ENCODE measurements around the gene OR8G1.
"Not testable (repeated sequence)": the region's sequence is repeated elsewhere in the genome, so short reads cannot be mapped to it uniquely, and the experiment has no call there.

Gene OR8G1

DNA sequence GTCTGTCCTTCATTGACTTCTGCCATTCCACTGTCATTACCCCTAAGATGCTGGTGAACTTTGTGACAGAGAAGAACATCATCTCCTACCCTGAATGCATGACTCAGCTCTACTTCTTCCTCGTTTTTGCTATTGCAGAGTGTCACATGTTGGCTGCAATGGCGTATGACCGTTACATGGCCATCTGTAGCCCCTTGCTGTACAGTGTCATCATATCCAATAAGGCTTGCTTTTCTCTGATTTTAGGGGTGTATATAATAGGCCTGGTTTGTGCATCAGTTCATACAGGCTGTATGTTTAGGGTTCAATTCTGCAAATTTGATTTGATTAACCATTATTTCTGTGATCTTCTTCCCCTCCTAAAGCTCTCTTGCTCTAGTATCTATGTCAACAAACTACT, 9.0 kb downstream of the OR8G1 start:
- not testable (repeated sequence) for DNase-seq

DNA sequence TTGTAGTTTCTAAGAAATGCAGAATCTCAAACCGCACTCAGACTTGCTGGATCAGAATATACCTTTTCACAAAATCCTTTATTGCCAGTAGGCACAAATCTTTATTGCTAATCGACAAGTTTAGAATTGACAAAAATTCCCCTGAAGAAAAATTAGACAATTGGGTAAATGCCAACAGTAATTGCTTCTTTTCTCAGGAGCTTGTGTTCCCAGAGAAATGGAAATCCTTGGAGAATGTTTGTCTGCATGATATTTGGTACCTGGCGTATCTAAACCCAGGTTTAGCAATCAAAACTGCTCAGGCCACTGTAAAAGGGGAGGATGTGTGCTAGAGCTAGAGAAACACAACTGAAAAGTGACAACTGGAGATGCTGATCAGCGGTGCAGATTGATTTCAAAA, 15.2 kb downstream of the OR8G1 start, which contains the start of gene OR8G5:
Gene OR8G5, plus strand, starts transcription at position 301 of the 400 bp plus-strand sequence. CDS start 8,556 bp downstream, outside the sequence.
- DNase-seq = no peak

DNA sequence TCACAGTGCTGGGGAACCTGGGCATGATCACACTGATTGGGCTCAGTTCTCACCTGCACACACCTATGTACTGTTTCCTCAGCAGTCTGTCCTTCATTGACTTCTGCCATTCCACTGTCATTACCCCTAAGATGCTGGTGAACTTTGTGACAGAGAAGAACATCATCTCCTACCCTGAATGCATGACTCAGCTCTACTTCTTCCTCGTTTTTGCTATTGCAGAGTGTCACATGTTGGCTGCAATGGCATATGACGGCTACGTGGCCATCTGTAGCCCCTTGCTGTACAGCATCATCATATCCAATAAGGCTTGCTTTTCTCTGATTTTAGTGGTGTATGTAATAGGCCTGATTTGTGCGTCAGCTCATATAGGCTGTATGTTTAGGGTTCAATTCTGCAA, 24.1 kb downstream of the OR8G1 start:
- not testable (repeated sequence) for DNase-seq

DNA sequence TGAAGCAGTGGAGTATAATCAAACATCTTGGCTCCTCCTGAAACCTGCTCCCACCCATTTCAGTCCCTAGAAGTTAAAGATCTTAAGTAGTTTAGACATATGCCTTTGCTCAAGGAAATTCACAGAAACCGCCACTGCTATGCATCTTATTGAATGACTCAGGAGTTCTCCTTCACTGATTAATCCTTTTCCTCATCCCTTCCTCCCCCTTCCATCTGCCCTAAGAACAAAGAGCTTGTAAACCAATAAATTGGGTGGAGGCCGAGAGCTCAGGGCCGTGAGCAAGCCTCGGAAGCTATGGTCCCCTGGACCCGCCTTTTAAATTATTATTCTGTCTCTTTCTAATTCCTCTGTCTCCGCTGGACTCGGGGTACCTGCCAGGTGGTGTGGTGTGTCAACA, 30.0 kb downstream of the OR8G1 start:
- not testable (repeated sequence) for DNase-seq

DNA sequence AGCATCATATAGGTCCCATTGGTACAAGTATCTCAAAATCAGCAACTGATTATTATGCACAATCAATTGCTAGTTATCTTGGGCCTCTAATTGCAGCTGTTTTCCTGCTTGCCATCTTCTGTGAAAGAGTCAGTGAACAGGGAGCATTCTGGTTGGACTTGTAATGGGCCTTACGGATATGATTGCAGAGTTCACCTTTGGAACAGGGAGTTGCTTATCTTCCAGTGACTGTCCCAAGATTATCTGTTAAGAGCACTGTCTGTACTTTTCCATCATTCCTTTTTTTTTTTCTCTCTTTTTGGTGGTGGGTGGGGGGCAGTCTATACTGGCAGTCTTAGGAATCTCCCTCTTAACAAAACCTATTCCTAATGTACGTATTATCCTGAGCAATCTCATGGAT, 33.1 kb downstream of the OR8G1 start:
- no peak for DNase-seq

DNA sequence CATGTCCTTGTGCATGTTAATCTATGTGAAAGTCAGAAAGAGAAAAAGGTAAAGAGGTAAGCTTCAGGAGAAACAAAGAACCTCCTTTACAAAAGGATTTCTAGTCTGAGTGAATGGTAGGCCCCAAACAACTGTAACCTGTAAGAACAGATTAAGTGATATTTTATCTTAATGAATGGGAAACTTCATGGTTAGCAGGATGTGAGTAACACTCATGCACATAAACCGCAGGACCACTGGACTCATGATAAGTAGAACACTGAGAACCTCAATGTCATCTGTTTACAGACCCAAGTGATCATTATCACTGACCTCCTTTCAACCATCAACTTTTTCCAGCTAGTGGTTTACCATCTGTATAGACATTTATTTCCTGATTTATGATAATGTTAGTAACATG, 35.2 kb downstream of the OR8G1 start:
- no peak for DNase-seq

DNA sequence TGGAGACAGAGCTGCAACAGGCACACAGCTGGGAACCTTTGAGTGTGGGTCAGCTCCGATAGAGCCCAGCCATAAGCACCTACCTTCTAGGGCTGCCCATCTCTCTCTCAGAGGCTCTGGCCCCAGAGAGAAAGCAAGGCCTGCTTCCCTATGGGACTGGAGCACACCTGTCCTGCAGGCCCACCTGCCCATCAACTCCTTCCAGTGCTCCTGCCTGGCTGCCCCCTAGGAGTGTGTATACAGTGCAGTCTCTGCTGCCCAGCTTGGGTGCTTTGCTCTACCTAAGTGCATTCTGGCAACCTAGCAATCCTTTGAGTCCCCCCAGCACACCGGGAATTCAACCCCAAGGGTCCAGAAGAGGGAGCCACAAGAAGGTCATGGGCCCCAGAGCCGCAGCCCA, 36.3 kb downstream of the OR8G1 start:
- DNase-seq = no peak

DNA sequence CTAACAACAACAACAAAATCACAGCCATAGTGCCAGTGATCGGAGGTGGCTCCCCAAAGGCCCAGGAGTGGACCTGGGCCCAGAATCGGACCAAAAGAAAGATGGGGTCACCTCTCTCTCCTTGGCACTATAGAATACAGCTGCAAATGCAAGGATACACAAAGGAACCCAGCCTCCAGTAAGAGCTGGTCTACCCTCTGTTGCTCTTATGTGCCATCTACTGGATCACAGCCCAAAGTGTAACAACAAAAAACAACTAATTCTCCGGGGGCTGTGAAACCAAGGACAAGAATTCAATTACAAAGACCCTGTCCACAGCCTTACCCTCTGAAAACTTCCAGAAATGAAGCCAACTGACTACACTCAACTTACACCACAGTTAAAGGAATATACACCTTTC, 36.9 kb downstream of the OR8G1 start:
- no peak for DNase-seq

DNA sequence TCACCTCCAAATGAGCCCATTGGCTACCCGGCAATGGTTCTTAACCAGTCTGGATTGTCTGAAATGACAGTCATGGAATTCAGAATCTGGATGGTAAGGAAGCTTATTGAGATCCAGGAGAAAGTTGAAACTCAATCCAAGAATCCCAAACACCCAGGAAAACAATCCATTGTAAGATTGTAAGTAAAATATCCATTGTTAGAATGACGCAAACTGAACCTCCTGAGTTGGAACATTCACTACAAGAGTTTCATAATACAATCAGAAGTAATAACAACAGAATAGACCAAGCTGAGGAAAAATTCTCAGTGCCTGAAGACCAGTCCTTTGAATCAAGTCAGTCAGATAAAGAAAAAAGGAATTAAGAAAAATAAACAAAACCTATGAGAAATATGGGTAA, 37.4 kb downstream of the OR8G1 start:
- DNase-seq = no peak

DNA sequence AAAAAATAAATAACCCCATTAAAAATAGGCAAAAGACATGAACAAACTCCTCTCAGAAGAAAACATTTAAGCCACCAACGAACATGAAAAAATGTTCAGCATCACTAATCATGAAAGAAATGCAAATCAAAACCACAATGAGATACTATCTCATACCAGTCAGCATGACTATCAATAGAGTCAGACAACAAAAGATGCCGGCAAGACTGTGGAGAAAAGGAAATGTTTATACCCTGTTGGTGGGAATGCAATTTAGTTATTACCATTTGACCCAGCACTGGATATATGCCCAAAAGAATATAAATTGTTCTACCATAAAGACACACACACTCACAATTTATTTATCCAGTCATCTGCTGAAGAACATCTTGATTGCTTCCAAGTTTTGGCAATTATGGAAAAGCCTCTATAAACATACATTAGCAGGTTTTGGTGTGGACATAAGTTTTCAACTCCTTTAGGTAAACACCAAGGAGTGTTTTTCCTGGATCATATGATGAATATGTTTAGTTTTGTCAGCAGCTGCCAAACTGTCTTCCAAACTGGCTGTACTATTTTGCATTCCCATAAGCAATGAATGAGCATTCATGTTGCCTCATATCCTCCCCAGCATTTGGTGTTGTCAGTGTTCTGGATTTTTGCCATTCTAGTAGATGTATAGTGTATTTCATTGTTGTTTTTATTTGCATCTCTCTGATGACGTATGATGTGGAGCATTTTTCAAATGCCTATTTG, 44.9 kb downstream of the OR8G1 start:
- no peak for DNase-seq

DNA sequence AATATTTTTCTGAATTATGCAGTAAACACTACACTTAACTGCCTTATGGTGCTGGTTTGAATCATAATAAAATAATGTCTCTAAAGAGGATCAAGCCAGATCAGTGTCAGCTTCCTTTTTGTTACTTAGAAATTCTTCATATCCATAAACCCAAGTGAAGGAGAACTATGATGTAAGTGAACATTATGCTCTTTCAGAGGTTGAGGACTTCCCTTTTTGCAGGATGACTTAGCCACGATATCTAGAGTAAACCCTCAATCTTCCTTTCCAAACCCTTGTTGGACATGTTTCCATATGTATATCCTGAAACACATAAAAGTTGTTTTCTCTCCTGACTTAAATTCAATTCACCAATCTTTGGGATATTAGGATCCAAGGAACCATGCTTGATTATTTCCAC, 53.8 kb downstream of the OR8G1 start:
- no peak for DNase-seq

DNA sequence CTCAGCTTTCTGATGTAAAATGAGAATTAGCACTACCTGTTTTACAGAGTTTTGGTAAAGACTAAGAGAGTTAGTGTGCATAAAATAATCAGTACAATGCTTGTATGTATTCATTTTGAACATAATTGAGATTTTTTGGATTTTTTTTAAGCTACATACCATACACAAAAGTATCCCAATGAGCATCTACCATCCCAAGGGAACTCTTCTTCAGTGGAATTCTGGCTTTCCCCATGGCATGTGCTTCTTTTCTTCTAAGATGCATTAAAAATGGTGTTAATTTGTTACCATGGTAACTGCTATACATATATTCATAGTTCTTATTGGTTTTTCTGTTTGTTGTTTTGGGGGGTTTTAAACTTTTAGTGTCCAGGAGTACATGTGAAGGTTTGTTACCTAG, 55.1 kb downstream of the OR8G1 start:
- no peak for DNase-seq

DNA sequence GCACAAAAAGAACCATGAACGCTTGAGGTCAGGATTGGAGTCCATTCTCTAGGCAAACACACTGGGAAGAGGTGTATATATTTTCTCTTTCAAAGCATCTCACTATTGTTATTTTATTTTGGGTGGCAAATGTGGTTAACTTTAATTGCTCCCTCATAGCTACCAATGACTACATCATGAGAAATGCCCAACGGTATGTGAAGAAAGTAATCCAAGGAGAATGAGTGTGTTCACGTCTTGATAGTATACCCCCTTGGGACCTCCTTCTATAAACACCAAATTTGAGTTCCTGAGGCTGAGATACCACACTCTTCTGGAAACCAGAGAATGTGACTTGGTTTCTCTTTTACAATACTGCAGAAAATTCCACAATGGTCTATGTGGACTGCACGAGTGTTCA, 57.0 kb downstream of the OR8G1 start:
- DNase-seq = no peak

DNA sequence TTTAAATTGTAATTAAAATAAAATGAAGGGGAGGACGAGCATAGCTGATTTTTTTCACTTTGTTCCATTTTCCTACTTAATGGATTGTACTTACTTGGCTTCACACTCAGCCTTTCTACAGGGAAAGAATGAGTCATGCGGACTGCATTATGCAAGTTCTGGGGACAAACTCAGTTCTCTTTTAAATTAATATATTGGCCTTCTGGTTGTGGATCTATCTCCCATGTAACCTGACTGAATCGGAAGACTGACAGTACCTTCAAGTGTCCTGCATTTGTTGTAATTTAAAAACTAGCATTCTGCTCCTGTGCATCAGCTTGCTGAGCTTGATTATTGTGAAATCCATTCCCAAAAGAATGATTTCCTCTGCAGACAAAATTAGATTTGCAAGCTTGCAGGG, 60.7 kb downstream of the OR8G1 start:
- DNase-seq = no peak

DNA sequence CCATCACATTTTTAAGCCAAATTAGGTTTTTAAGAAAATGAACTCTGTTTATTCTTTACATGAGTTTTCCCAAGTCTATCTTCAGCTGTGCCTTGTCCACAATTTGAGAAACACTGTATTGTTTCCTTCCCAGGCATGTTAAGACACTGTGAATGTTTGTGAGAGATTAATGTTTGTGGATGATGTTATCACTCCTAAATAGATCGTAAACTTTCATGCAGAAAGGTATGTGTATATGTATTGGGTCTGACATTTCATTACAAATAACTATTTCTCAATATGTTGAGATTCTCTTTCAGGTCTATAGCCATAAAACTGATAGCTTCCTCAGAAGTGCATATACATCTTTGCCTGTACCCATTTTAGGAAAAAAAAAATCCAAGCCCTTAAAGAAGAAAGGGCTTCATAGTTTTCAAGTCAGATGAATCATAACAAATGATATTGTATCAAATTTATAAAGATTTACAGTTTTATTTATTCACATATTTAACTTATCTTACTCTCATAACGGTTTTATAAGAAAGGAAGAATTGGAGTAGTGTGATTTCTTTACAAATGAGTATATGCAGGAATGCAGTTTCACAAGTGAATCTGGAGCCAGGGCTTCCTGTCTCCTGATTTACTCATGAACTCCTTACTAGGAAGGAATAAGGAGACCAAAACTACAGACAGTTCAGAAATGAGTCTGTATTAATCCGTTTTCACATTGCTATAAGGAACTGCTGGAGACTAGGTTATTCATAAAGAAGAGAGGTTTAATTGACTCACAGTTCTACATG, 61.6 kb downstream of the OR8G1 start:
- no peak for DNase-seq

Data from activated naive CD4-positive, alpha-beta T cell (primary cell).